Activated naive CD4-positive, alpha-beta T cell treated with anti-CD3 and anti-CD28 coated beads, Interleukin-2, amount 50 U/mL, for 72 hours (primary cell): ENCODE results near the gene SRGAP1. TPM values are rescaled to one million over a fixed set of nuclear protein-coding genes. Genes with fewer than 3 reads are reported as not detected.

Source experiments
- ATAC-seq, 2 donors: fragments of 150-1000 bp; cut with Tn5 transposase; 2 replicates each; pipeline ENCODE4 v1.10.0; 2021; ENCODE audit warnings: mild to moderate bottlenecking in 2 of 2, moderate library complexity in 2 of 2
- DNase-seq, 2 donors: peaks; one replicate each; pipeline ENCODE4 v3.0.0; 2021 to 2022; ENCODE audit warnings: low spot score in 2 of 2
- H3K27ac Mint-ChIP-seq, 2 donors: one replicate each; pipeline ENCODE4 v1.8.0; 2022; ENCODE audit warnings: mild to moderate bottlenecking in 2 of 2, mixed read lengths in 2 of 2
- H3K36me3 Mint-ChIP-seq, 2 donors: one replicate each; pipeline ENCODE4 v1.8.0; 2022; ENCODE audit warnings: mixed read lengths in 2 of 2
- H3K9me3 Mint-ChIP-seq, 2 donors: one replicate each; pipeline ENCODE4 v1.8.0; 2022; ENCODE audit warnings: mixed read lengths in 2 of 2
- total RNA-seq, 2 donors: library from RNA; stranded (reverse); gene quantifications; one replicate each; pipeline ENCODE4 v1.2.3, GENCODE V29; 2022

The SRGAP1 gene
- total RNA-seq, 2 donors from 2014 or later = 0.25 TPM; not detected in 1

- no peaks in the 10 kb centered on the region for H3K36me3 Mint-ChIP-seq
- no peak for DNase-seq
- H3K27ac Mint-ChIP-seq = no peak overlapping the region
- no peak for ATAC-seq
- no peaks in the 10 kb centered on the region for H3K9me3 Mint-ChIP-seq
Observed at GRCh38 chr12:64082866-64083268, 238.4 kb downstream of the SRGAP1 start.

GRCh38 chr12:64083285-64084210 lies 239.0 kb downstream of the SRGAP1 start:
- ATAC-seq = no peak

GRCh38 chr12:64085154-64085553 lies 240.7 kb downstream of the SRGAP1 start:
- no peaks in the 10 kb centered on the region for H3K9me3 Mint-ChIP-seq
- no peak overlapping the region for H3K27ac Mint-ChIP-seq
- ATAC-seq = no peak
- no peaks in the 10 kb centered on the region for H3K36me3 Mint-ChIP-seq
- DNase-seq = no peak

More at GRCh38 chr12:64083285-64084210, 239.0 kb downstream of the SRGAP1 start:
- H3K9me3 Mint-ChIP-seq = no peaks in the 10 kb centered on the region
- H3K27ac Mint-ChIP-seq = no peak overlapping the region
- H3K36me3 Mint-ChIP-seq = no peaks in the 10 kb centered on the region
- DNase-seq = no peak

GRCh38 chr12:64085996-64086395 lies 241.5 kb downstream of the SRGAP1 start:
- Mint-ChIP-seq H3K27ac (no peak overlapping the region), H3K36me3 (no peaks in the 10 kb centered on the region), H3K9me3 (no peaks in the 10 kb centered on the region)
- no peak for ATAC-seq
- no peak for DNase-seq

- Mint-ChIP-seq H3K36me3 (no peaks in the 10 kb centered on the region), H3K9me3 (no peaks in the 10 kb centered on the region), H3K27ac (no peak overlapping the region)
- ATAC-seq (no peak), DNase-seq (no peak)
Observed at GRCh38 chr12:64086946-64087345, 242.4 kb downstream of the SRGAP1 start.

- DNase-seq (no peak), ATAC-seq (no peak)
- no peaks in the 10 kb centered on the region for H3K9me3 Mint-ChIP-seq
- H3K27ac Mint-ChIP-seq = no peak overlapping the region
- H3K36me3 Mint-ChIP-seq = no peaks in the 10 kb centered on the region
Observed at GRCh38 chr12:64087761-64088160, 243.3 kb downstream of the SRGAP1 start.

GRCh38 chr12:64088431-64089349 lies 244.2 kb downstream of the SRGAP1 start:
- Mint-ChIP-seq H3K27ac (no peak overlapping the region), H3K36me3 (no peaks in the 10 kb centered on the region), H3K9me3 (no peaks in the 10 kb centered on the region)
- DNase-seq (no peak), ATAC-seq (peak in 1 of 2 donors; percentile 20)

- Mint-ChIP-seq H3K9me3 (no peaks in the 10 kb centered on the region), H3K36me3 (no peaks in the 10 kb centered on the region), H3K27ac (no peak overlapping the region)
- no peak for DNase-seq
- no peak for ATAC-seq
Observed at GRCh38 chr12:64090047-64090446, 245.5 kb downstream of the SRGAP1 start.

- Mint-ChIP-seq H3K36me3 (no peaks in the 10 kb centered on the region), H3K27ac (no peak overlapping the region), H3K9me3 (no peaks in the 10 kb centered on the region)
- no peak for DNase-seq
- ATAC-seq = no peak
Observed at GRCh38 chr12:64091186-64091585, 246.7 kb downstream of the SRGAP1 start.

- H3K9me3 Mint-ChIP-seq = no peaks in the 10 kb centered on the region
- ATAC-seq = no peak
- no peak for DNase-seq
- H3K27ac Mint-ChIP-seq = no peak overlapping the region
- no peaks in the 10 kb centered on the region for H3K36me3 Mint-ChIP-seq
Observed at GRCh38 chr12:64092507-64093196, 248.2 kb downstream of the SRGAP1 start.

GRCh38 chr12:64093689-64094088 lies 249.2 kb downstream of the SRGAP1 start:
- no peak for DNase-seq
- no peaks in the 10 kb centered on the region for H3K9me3 Mint-ChIP-seq
- no peak for ATAC-seq
- H3K36me3 Mint-ChIP-seq = no peaks in the 10 kb centered on the region
- H3K27ac Mint-ChIP-seq = no peak overlapping the region

- Mint-ChIP-seq H3K9me3 (no peaks in the 10 kb centered on the region), H3K27ac (no peak overlapping the region), H3K36me3 (no peaks in the 10 kb centered on the region)
- DNase-seq = no peak
- no peak for ATAC-seq
Observed at GRCh38 chr12:64097366-64098105, 253.0 kb downstream of the SRGAP1 start.

- ATAC-seq (no peak), DNase-seq (no peak)
- no peaks in the 10 kb centered on the region for H3K36me3 Mint-ChIP-seq
- H3K9me3 Mint-ChIP-seq = no peaks in the 10 kb centered on the region
- H3K27ac Mint-ChIP-seq = no peak overlapping the region
Observed at GRCh38 chr12:64098709-64099354, 254.3 kb downstream of the SRGAP1 start.

- DNase-seq = no peak
- no peak for ATAC-seq
- Mint-ChIP-seq H3K9me3 (no peaks in the 10 kb centered on the region), H3K36me3 (no peaks in the 10 kb centered on the region), H3K27ac (no peak overlapping the region)
Observed at GRCh38 chr12:64099397-64099796, 254.9 kb downstream of the SRGAP1 start.

GRCh38 chr12:64102339-64102738 lies 257.8 kb downstream of the SRGAP1 start:
- H3K9me3 Mint-ChIP-seq = no peaks in the 10 kb centered on the region
- no peaks in the 10 kb centered on the region for H3K36me3 Mint-ChIP-seq
- DNase-seq = no peak
- H3K27ac Mint-ChIP-seq = no peak overlapping the region
- no peak for ATAC-seq
